ENCODE data around the gene TXNDC9.
"Not testable (repeated sequence)": the region's sequence is repeated elsewhere in the genome, so short reads cannot be mapped to it uniquely, and the experiment has no call there.

TXNDC9 gene, protein sequence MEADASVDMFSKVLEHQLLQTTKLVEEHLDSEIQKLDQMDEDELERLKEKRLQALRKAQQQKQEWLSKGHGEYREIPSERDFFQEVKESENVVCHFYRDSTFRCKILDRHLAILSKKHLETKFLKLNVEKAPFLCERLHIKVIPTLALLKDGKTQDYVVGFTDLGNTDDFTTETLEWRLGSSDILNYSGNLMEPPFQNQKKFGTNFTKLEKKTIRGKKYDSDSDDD

DNA sequence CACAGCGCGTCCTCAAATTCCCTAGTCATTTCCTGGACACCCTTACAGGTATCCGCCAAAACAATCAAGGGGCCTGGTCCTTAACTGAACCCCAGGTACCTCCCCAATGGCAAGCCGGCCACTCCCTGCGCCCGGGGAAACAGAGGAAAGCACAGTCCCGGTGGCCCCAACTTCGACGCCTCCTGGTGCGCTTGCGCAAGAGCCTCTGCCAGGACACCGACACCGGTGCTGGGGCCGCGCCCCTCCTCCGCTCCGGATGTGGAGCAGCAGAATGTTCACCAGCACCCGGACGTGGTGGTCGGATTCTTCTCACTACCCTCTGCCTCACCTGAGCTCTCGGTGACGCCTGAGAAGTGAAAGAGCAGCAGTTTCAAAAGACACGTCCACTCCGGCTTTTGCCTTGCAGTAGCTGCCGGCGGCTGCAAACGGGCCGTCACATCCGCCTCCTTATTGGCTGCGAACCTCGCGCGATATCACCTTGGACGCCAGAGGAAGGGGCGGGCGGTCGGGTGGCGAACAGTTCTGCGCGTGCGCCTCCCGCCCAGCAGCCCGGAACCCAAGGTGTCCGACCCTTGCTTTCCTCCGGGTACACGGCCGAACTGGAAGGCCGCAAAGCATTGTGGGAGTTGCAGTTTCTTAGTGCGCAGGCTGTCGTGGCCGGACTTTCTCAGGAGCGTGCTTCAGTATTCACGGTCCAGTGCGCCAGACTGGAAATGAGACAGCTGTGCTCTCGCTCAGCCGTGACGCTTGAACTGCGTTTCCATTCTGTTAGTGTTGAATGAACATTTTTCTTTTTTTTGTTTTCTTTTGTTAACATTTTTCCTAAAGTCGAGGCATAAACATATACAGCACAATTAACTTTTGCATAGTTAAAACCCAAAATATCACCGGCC is at the start of gene TXNDC9:
TSS of gene TXNDC9 (minus strand) at position 423 of the 893 bp plus-strand sequence. CDS start 3,123 bp downstream, outside the sequence.
- DNase-seq (ENCODE audit: low read depth in 2 of 2): peak; percentile 91 to 96

DNA sequence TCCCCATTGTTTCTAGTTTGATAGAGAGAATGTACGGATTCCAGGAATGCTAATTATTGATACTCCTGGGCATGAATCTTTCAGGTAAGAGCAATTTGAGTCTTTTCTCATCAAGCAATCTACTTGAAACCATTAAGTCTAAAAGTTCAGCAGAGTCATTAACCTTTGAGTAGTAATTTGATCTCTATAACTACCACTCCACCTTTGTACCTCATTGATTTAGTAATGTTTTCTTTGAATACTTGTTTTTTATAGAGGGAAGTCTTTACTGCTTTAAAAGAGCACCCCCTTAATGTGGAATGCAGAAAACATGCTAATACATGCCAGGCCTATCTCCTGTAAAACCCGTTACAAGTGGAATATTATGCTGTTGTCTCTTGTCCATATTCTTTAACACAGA is 46.0 kb upstream of the TXNDC9 start:
- no peak for DNase-seq (ENCODE audit: low read depth in 2 of 2)

DNA sequence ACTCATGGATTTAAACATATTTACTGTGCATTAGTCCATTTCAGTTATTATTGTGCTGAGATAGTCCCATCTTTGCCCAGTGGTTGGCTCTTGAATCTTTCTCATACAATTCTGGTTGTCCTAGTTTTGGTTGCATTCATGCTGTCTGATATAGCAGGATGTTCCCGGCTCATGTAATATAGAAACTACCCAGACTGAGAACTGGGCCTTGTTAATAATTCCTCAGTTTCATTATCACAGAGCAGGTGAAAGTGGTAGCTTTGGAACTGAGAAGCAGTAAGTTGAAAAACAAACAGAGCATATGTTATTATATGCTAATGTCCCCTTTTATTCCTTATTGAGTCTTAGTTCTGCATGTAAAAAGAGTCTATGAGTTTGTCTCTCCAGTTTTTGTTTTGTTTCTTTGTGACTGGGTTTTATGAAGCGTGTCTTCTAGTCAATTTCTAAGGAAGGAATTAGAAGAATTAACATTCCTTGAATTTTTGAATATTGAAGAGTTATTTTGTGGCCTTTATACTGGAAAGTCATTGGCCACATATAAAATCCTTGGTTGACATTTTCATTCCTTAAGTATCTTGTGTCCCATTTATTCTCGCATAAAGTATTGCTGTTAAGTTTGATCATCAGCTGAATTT is 44.4 kb upstream of the TXNDC9 start:
- no peak for DNase-seq (ENCODE audit: low read depth in 2 of 2)

DNA sequence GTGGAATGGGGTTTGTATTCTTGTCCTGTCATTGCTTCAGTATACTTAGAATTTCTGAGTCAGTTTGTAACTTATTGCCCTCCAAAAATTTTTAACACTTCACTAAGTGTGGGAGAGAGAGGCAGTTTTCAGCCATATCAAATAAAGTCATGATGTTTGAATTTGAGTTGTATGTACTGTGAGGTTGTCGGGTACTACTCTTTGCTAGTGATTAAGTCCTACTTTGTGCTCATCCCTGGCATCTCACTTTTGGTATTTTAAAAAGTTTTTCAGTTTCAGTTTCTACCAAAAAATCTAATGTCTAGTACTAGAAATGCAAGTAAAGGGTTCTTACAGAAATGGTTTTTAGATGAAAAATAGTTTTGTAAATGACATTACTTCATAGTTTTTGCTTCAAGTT is 41.7 kb upstream of the TXNDC9 start:
- DNase-seq (ENCODE audit: low read depth in 2 of 2): no peak

DNA sequence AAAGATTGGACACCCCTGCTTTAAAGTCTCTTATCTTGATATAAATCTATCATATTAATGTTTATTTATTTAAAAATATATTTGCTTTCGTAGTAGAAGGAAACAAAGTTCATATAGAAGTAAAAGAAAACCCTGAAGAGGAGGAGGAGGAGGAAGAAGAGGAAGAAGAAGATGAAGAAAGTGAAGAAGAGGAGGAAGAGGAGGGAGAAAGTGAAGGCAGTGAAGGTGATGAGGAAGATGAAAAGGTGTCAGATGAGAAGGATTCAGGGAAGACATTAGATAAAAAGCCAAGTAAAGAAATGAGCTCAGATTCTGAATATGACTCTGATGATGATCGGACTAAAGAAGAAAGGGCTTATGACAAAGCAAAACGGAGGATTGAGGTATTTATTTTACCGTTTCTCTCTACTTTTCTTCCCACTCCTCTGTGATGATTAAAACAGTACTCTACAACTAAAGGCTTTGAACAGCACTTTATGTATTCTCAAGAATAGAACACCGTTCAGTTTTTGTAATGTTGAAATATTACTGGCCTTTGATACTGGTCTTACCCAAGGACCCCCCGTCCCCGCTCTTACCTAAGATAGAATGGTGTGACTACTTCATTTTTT is 40.2 kb upstream of the TXNDC9 start:
- DNase-seq (ENCODE audit: low read depth in 2 of 2): no peak

DNA sequence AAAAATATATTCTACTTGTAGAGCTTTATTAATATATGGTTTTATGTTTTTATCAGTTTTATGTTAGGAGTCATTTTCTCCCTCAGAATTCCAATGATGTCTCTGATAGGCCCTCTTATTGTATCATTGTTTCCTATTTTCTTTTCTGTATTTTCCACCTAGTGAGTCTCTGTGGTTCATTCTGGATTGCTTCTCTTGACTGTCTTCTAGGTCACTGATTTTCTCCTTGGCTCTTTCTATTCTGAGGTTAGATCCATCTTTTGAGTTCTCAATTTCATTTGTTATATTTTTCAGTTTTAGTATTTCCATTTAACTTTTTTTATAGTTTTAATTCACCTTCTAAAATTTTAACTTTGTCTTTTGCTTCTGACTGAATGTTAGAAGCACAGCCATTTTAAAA is 38.6 kb upstream of the TXNDC9 start:
- no peak for DNase-seq (ENCODE audit: low read depth in 2 of 2)

DNA sequence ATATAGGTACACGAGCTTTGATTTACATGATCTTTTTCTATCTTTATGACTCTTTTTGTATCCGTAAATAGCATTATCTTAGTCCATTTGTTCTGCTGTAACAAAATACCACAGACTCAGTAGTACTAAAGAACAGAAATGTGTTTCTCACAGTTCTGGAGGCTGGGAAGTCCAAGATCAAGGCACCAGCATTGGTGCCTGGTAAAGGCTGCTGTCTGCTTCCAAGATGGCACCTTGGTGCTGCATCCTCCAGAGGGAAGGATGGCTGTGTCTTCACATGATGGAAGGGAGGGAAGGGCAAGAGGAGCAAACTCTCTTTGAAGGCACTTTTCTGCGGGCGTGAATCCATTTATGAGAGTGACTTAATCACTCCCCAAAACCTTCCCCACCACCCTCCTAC is 37.0 kb upstream of the TXNDC9 start:
- no peak for DNase-seq (ENCODE audit: low read depth in 2 of 2)

DNA sequence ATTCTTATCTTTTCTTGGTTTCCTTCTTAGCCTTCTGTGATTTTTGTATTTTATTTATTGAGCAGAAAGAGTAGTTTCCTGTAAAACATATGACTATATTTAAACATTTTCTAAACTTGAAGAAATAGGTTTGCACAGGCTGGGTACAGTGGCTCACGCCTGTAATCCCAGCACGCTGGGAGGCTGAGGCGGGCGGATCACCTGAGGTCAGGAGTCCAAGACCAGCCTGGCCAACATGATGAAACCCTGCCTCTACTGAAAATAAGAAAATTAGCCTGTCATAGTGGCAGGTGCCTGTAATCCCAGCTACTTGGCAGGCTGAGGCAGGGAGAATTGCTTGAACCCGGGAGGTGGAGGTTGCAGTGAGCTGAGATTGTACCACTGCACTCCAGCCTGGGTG is 32.7 kb upstream of the TXNDC9 start:
- DNase-seq (ENCODE audit: low read depth in 2 of 2): not testable (repeated sequence)

DNA sequence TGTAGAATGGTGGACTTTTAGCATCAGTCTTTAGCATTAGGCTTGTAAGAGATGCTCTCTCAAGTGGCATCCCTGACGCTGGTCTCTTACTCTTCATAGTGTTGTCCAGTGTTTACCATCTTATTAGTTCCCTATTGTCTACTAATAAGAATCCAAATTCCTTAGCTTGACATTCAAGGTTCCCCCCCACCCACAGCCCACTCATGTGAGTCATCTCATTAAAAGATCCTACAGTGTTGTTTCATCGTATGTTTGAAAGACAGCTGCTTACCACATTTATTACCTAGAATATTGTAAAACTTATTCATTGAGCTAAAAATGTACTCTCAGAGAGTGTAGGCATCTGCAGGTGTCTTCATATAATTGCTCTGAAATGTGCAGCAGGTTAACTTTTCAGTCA is 29.5 kb upstream of the TXNDC9 start:
- DNase-seq (ENCODE audit: low read depth in 2 of 2): no peak

DNA sequence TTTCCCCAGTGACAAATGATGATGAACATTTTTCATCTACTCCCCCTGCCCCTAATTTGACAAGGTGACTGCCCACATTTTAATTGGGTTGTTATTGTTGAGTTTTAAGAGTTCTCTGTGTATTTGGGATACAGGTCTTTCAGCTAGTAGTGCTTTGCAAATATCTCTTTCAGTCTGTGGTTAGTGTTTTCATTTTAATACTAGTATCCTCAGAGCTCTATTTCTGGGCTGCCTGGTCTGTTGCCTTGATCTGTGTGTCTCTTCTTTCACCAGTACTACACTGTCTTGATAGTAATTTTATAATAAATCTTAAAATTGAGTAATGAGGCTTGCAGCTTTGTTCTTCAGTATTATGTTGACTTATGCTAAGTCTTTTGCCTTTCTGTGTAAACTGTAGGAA is 20.7 kb upstream of the TXNDC9 start:
- no peak for DNase-seq (ENCODE audit: low read depth in 2 of 2)

DNA sequence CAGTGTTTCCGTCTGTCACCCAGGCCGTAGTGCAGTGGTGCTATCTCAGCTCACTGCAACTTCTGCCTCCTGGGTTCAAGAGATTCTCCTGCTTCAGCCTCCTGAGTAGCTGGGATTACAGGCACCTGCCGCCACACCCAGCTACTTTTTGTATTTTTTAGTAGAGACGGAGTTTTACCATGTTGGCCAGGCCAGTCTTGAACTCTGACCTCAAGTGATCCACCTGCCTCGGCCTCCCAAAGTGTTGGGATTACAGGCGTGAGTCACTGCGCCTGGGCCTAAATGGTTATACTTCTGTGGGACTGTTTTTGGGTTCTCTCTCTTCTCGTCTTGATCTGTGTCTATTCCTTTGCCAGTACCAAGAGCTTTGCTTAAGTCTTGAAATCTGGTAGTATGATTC is 18.7 kb upstream of the TXNDC9 start:
- not testable (repeated sequence) for DNase-seq (ENCODE audit: low read depth in 2 of 2)

DNA sequence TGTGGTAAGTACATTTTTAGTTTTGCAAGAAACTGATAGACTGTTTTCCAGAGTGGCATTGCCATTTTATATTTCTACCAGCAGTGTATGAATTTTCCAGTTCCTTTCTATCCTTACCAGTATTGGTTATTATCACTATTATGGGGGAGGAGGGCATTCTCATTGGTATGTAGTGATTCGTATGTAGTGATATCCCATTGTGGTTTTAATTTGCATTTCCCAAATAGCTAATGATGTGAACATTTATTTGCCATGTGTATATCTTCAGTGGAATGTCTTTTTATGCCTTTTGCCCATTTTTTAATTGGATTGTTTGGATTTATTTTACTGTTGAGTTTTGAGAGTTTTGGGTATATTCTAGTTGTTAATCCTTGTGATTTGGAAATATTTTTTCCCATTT is 17.9 kb upstream of the TXNDC9 start:
- DNase-seq (ENCODE audit: low read depth in 2 of 2): no peak

DNA sequence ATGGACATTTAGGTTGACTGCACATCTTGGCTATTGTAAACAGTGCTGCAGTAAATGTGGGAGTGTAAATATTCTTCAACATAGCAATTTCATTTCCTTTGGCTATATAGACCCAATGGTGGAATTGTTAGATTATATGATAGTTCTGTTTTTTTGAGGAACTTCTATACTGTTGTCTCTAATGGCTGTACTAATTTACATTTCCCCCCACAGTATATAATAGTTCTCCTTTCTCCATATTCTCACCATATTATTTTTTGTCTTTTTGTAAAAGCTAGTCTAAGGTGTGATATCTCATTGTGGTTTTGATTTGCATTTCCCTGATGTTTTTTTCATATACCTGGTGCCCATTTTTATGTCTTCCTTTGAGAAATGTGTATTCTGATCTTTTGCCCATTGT is 14.1 kb upstream of the TXNDC9 start:
- DNase-seq (ENCODE audit: low read depth in 2 of 2): no peak

DNA sequence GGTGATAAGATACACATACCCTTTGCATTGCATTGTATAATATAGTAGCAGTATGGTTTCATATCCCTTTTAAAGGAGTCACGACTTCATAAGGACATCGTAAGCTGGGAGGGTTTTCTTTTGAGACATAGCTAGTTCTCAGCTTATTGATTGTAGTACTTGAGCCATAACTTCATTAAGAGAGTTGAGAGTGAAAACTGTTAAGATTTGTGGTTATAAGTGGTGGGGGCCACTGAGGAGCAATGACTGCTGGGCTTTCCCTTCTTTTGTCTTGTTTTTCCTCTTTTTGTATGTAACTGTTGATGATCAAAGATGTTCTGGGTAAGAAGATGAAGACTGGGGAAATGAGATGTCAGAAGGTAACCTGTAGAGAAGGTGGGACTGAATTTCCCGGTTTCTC is 12.0 kb upstream of the TXNDC9 start:
- no peak for DNase-seq (ENCODE audit: low read depth in 2 of 2)

DNA sequence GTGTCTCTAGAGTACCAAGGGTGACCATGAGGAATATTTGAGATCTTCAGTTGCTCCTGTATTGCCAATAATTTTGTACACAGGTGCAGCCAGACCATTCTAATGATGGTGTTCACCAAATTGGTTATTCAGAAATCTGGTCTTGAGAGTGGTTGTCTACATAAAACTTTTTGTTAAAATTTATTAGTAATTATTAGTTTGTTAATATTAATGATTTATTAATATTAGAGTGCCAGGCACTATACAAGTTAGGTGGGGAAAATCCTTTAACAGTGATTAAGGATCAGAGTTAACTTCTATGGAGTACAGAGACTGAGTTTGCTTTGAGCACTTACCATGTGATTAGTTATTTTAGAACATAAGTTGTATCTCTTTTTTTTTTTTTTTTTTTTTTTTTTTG is 10.1 kb upstream of the TXNDC9 start:
- DNase-seq (ENCODE audit: low read depth in 2 of 2): no peak

DNA sequence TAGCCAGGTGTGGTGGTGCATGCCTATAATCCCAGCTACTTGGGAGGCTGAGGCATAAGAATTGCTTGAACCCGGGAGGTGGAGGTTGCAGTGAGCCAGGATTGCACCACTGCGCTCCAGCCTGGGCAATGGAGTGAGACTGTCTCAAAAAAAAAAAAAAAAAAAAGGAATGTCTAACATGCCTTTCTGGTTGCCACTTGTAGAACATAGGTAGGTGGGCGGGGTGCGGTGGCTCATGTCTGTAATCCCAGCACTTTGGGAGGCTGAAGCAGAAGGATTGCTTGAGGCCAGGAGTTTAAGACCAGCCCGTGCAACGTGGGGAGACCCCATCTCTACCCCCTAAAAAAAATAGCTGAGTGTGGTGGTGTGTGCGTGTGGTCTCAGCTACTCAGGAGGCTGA is 9.3 kb upstream of the TXNDC9 start:
- not testable (repeated sequence) for DNase-seq (ENCODE audit: low read depth in 2 of 2)

DNA sequence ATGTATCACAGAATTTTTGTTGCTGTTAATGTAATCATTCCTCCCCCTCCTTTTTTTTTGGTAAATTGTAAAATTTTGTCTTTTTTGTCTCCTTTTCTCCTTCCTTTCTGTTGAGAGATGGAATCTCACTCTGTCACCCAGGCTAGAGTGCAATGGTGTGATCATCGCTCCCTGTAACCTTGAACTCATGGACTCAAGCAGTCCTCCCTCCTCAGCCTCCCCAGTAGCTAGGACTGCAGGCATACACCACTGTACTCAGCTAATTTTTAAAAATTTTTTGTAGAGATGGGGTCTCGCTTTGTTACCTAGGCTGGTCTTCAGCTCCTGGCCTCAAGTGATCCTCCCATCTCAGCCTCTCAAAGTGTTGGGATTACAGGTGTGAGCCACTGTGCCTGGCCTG is 6.4 kb upstream of the TXNDC9 start:
- DNase-seq (ENCODE audit: low read depth in 2 of 2): no peak

DNA sequence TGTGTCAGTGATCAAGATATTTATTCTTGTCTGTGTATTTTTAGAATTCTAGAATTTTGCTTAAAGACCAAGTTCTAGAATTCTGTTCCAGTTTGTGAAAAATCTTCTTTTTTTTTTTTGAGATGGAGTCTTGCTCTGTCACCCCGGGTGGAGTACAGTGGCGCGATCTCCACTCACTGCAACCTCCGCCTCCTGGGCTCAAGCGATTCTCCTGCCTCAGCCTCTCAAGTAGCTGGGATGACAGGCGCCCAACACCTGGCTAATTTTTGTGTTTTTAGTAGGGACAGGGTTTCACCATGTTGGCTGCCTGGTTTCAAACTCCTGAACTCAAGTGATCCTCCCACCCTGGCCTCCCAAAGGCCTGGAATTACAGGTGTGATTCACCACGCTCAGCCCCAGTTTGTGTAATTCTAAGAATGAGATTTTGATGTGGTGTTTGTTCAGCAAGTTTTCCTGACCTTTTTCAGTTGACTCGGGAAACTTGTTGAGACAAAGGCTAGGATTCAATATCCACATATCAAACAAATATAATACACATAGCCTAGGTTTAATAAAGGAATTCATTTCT is 4.6 kb upstream of the TXNDC9 start:
- DNase-seq (ENCODE audit: low read depth in 2 of 2): no peak

DNA sequence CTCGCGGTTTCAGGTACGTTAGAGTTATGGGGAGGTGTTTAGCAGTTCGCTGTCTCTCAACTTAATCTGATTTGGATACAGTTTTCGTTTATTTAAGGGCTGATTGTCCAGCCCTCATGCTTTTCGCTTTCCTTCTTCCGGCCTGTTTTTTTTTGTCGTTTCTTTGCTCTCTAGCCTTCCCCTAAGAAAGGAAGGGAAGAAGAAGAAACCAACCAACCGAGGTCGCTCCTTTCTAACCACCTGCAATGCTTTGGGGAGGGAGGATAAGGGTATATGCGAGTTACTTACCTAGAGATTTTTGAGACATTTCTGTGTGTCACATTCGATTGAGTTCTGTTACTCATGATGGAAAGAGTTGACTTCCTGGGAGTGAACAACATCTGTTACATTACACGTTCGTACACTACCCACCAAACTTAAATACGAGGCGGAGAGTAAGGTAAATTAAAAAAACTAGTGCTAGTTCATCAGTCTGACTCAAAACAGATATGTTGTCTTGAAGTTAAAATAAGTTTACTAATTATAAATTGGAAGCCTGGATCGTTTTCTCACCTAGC is 2.0 kb upstream of the TXNDC9 start:
- DNase-seq (ENCODE audit: low read depth in 2 of 2): no peak

DNA sequence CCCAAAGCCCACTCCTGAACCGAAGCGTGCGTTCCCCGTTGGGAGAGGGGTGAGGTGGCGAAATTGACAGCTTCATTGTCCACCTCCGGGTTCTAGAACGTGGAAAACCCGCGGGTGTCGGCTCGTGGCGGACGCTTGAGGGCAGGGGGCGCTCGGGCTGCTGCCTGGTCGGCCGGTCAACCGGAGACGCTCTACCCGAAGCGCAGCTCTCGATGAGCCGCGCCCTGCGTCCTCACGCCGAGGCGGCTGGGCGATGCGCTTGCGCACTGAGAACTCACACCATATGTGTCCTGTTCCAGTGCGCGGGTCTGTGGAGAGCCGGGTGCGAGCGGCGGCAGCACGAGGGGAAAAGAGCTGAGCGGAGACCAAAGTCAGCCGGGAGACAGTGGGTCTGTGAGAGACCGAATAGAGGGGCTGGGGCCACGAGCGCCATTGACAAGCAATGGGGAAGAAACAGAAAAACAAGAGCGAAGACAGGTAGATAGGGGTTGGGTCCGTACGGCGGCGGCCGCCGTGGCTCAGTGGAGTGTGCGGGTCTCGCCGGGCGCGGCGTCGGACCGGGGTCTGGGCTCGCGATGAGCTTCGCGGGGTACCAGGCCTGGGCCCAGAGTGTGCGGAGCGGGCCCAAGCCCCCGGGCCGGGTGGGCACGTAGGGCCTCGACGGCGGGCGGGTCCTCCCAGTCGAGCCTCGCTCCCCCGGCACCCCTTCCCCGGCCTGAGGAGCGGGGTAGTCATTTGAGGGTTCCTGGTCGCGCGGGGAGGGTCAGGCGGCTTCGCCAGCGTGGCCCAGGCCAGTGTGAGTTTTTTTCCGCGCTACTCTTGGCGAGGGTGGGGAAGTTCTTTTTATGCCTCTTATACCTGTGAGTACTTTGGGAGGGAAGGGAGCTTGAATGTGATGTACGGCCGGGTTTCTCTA is 1.2 kb upstream of the TXNDC9 start, which contains the start of gene EIF5B:
TSS of gene EIF5B (plus strand) at position 277 of the 916 bp plus-strand sequence. CDS start at position 443, 166 bp downstream.
- peak; percentile 86 to 88 for DNase-seq (ENCODE audit: low read depth in 2 of 2)

DNA sequence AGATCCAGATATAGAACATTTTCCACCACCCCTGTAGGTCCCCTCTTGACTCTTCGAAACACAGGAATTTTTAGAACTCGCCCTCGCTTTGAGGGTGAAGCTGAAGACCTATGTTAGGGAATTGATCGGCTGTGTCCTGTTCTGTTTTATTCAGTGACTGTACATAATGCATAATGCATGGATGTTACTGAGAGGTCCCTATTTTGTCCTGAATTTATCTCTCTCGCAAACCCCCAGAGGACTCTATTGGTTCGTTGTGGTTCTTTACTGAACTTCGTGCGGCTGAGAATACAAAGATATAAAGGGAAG is 625 bp upstream of the TXNDC9 start:
- DNase-seq (ENCODE audit: low read depth in 2 of 2): no peak

Data from activated CD4-positive, alpha-beta T cell treated with anti-CD3 and anti-CD28 coated beads for 24 hours (primary cell).